Fibroblast of skin of left quadriceps (primary cell): ENCODE results near the gene STAT2.
"Not testable (repeated sequence)": the region's sequence is repeated elsewhere in the genome, so short reads cannot be mapped to it uniquely, and the experiment has no call there.

ENCODE experiments used
- DNase-seq, 2 experiments: peaks; one replicate each; pipeline ENCODE4 v3.0.0-alpha.2; 2013; ENCODE audit warnings: low read depth in 2 of 2

STAT2 gene

GRCh38 chr12:56359851-56360767 is at the start of gene STAT2:
TSS of gene STAT2 (minus strand) at chr12:56360107. CDS start at chr12:56356571, 3,536 bp downstream.
- peak; percentile 100 for DNase-seq

- no peak for DNase-seq
Observed at GRCh38 chr12:56408799-56409417, 49.0 kb upstream of the STAT2 start.

DNA sequence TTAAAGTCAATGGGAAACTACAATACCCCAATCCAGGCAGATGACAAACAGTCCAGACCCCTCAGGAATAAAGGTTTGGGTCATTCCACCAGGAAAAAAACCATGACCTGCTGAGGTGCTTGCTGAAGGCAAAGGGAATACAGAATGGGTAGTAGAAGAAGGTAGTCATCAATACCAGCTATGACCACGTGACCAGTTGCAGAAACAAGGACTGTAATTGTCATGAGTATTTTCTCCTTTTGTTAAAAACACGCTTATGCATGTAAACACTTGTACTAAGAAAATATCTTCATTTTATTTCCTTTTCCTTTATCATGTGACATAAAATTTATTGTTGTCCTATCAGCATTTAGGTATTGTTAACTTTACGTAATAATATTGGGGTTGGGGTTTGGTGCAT is 44.3 kb upstream of the STAT2 start:
- not testable (repeated sequence) for DNase-seq

GRCh38 chr12:56401612-56402011 is 41.7 kb upstream of the STAT2 start:
- DNase-seq = not testable (repeated sequence)

DNA sequence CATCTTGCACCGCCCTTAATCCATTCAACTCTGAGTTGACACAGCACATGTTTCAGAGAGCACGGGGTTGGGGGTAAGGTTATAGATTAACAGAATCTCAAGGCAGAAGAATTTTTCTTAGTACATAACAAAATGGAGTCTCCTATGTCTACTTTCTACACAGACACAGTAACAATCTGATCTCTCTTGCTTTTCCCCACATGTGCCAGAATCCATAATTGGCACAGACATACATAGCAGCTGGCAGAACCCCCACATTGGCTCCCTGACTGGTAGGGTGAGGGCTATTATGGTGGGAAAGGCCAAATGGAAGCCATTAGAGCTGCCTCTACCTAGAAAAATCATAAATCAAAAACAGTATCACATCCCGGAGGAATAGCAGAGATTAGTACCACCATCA is 41.2 kb upstream of the STAT2 start:
- not testable (repeated sequence) for DNase-seq

DNA sequence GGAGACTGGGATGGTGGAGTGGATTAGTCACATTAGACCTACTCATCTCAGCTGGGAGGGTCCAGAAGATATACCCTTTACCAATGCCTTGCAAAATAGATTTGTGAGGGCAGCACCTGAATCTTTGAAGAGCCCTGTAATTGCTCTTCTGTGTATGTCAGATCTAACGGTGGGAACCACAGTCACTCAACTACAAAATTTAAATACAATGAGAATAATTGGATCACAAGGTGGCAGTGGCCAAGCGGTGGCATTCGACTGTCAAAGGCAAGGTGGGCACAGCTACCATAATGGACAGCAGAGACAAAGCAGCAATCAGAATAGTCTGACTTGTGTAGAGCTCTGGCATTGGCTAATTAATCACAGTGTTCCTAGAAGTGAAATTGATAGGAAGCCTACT is 39.6 kb upstream of the STAT2 start:
- DNase-seq = not testable (repeated sequence)

GRCh38 chr12:56398324-56398723 is 38.4 kb upstream of the STAT2 start:
- DNase-seq = no peak

DNA sequence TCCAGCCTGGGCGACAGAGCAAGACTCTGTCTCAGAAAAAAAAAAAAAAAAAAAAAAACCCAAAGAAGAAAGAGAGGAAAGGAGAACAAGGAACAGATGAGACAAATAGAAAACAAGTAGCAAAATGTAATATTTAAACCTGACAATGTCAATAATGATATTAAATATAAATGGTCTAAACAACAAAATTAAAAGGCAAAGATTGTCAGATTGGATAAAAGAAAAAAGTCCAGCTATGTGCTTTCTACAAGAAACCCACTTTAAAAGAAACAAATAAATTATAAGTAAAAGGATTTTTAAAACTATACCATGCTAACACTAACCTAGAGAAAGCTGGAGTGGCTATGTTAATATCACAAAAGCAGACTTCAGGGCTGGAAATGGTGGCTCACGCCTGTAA is 32.4 kb upstream of the STAT2 start:
- DNase-seq = no peak

DNA sequence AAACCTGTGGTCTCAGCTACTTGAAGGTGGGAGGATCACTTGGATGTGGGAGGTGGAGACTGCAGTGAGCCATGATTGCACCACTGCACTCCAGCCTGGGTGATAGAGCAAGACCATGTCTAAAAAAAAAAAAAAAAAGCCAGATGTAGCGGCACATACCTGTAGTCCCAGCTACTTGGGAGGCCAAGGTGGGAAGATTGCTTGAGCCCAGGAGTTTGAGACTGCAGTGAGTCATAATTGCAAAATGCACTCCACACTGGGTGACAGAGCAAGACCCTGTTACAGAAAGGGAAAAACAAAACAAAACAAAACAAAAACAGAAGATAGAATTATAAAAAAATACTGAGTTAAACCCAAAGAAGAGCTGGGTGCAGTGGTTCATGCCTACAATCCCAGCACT is 31.8 kb upstream of the STAT2 start:
- DNase-seq = no peak

GRCh38 chr12:56389412-56389811 is 29.5 kb upstream of the STAT2 start:
- DNase-seq = no peak

DNA sequence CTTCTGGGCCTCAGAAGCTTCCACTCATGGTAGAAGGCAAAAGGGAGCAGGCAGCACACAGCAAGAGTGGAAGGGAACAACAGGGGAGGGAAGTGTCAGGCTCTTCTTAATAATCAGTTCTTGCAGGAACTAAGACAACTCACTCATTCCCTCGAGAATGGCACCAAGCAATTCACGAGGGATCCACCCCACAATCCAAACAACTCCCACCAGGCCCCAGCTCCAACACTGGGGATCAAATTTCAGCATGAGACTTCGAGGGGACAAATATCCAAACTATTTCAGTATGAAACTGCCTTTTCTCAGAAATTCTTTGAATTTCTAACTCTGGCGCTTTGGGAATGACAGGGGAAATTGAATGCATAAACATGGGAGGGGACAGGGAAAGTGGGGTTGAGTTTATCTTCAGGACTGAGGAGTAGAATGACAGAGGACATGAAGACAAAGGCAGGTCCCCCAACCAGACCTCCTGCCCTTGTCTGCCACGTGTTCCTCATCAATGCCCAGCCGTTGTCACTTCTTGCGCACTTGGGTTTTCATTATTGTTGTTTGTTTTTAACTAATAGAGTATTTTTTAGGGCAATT is 27.3 kb upstream of the STAT2 start:
- DNase-seq = peak; percentile 29 to 37

- DNase-seq = no peak
Observed at GRCh38 chr12:56385873-56386272, 26.0 kb upstream of the STAT2 start.

DNA sequence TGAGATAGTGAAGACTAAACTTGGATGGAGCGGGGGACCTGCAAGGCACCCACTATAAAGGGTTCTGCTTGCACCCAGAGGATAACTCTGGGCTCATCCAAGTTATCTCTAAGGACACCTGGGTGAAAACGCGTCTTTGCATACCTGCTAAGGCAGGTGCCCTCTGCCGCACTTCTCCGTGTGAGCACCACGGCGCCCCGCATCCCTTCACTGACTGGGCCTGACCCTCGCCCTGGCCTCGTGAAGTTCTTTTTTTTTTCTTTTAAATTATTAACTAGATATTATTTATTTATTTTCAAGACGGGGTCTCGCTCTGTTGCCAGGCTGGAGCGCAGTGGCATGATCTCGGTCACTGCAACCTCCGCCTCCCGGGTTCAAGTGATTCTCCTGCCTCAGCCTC is 22.7 kb upstream of the STAT2 start:
- DNase-seq = no peak

DNA sequence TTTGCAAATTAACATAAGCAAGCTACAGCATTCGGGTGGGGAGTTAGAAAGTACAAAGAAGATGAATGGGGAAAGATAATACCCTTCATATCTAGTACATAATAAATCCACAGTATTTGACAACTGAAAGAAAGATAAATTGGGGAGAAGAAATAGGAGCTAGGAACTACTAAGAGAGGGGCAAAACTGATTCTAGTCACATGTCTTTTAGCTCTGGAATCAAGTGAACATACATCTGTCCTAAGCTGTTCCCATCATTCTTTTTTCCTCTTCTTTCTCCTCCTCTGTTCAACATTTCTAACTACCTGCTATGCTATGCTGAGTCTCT is 18.0 kb upstream of the STAT2 start:
- no peak for DNase-seq

GRCh38 chr12:56377310-56377988 is 17.5 kb upstream of the STAT2 start:
- no peak for DNase-seq

DNA sequence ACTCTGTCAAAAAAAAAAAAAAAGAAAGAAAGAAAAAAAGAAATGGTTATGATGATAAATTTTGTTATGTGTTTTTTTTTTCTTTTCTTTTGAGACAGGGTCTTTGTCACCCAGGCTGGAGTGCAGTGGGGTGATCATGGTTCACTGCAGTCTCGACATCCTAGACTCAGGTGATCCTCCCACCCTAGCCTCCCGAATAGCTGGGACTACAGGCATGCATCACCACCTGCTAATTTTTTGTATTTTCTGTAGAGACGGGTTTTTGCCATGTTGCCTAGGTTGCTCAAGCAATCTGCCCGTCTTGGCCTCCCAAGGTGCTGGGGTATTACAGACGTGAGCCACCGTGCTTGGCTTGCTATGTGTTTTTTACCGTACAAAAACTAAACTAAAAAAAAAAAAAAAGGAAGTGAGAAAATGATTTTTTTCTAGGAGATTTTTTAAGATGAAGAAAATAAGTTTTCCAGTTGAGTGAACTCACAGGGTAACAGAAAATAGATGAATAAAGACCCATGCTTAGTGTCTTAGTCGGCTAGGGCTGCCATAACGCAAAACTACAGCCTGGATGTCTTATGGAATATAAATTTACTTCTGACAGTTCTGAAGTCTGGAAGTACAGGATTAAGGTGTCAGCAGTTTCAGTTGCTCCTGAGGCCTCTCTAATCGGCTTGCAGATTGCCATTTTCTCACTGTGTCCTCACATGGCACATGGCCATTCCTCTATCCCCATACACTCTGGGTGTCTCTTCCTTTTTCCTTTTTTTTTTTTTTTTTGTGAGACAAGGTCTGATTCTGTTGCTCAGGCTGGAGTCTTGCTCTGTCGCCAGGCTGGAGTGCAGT is 15.9 kb upstream of the STAT2 start:
- DNase-seq = no peak

DNA sequence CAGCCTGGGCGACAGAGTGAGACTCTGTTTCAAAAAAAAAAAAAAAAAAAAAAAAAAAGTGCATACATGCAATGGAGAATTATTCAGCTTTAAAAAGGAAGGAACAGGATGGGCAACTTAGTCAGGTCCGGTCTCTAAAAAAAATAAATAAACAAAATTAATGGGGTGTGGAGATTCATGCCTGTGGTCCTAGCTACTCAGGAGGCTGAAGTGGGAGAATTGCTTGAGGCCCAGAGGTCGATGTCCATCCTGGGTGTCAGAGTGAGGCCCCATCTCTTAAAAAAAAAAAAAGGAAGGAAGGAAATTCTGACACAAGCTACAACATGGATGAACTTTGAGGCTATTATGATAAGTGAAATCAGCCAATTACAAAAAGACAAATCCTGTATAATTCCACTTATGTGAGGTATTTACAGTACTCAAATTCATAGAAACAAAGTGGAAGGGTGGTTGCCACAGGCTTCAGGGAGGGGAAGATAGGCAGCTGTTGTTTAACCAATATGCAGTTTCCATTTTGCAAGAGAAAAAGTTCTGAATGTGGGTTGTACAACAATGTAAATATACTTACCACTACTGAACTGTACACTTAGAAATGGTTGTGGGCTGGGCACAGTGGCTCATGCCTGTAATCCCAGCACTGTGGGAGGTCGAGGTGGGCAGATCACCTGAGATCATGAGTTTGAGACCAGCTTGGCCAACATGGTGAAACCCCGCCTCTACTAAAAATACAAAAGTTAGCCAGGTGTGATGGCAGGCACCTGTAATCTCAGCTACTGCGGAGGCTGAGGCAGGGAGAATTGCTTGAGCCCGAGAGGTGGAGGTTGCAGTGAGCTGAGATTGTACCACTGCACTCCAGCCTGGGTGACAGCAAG is 15.1 kb upstream of the STAT2 start:
- DNase-seq = no peak

DNA sequence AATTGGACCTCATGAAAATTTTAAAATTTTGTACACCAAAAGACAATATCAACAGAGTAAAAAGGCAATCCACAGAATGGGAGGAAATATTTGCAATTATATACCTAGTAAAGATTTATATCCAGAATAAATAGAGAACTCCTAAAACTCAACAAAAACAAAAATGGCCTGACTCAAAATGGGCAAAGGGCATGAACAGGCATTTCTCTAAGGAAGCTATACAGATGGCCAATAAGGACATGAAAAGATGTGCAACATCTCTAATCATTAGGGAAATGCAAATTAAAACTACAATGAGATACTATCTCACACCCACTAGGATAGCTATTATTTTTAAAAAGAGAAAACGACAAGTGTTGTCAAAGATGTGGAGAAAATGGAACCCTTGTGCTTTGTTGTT is 13.6 kb upstream of the STAT2 start:
- no peak for DNase-seq

DNA sequence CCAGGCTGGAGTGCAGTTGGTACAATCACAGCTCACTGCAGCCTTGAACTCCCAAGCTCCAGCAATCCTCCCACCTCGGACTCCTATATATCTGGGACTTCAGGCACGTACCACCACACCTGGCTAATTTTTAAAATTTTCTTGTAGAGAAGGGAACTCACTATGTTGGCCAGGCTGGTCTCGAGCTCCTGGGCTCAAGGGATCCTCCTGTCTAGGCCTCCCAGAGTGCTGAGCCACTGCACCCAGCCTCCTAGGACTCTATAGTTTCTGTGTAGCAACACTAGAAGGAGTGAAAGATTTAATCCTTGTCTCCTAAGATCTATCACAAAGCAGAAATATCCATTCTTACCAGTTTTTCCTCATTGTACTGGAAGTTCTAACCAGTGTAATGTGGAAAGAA is 7.0 kb upstream of the STAT2 start:
- no peak for DNase-seq
